Measurements from ENCODE around the gene DLX1. TPM values are rescaled to one million over a fixed set of nuclear protein-coding genes. Genes with fewer than 3 reads are reported as not detected.

DLX1 gene
- total and polyA plus RNA-seq, 9 of the 15 experiments (the other 6 are each of a cell fraction or from before 2014, with no cell fraction given), result 1.9 to 26.2 (median 9.6) TPM

GRCh38 chr2:172085460-172086159, at the start of gene DLX1 (continued):
- no peak for TF ChIP-seq TCFL5 (CRISPR knock-in tag; conservative IDR thresholded peaks at IDR 0.05)
- TF ChIP-seq EP400 (IDR thresholded peaks at IDR 0.05), result no peak; the same call in 1 of the 2 replicates
- TF ChIP-seq ZNF436 (CRISPR knock-in tag; IDR thresholded peaks at IDR 0.05), result no peak
- no peak; the same call in 1 of the 2 replicates for TF ChIP-seq ZBTB7A (IDR thresholded peaks at IDR 0.05; ENCODE audit: borderline replicate concordance, control insufficient read depth, low read depth, low read length)
- peak; percentile 45; the same call in 1 of the 2 replicates for TF ChIP-seq ZBTB40 (IDR thresholded peaks at IDR 0.05)
- no peak for TF ChIP-seq ZBTB40 (CRISPR knock-in tag; IDR thresholded peaks at IDR 0.05)
- no peak for TF ChIP-seq RFX7 (CRISPR knock-in tag; IDR thresholded peaks at IDR 0.05)
- 0 out of 2 replicates have a peak, but pooled peaks have one; percentile 8 for TF ChIP-seq TFAP4 (CRISPR knock-in tag; IDR thresholded peaks at IDR 0.05; ENCODE audit: borderline replicate concordance)
- TF ChIP-seq MIER1 (IDR thresholded peaks at IDR 0.05; ENCODE audit: low read depth), result no peak
- TF ChIP-seq MNT (conservative IDR thresholded peaks at IDR 0.05), result no peak; a peak in 1 of 4 replicates
- TF ChIP-seq NFYB (IDR thresholded peaks at IDR 0.05; ENCODE audit: extremely low read depth, insufficient read length), result peak; percentile 87
- TF ChIP-seq SREBF2 (CRISPR knock-in tag; IDR thresholded peaks at IDR 0.05), result no peak; the same call in 1 of the 2 replicates
- peak; percentile 66 for TF ChIP-seq PHF20 (IDR thresholded peaks at IDR 0.05; ENCODE audit: partially characterized antibody)
- no peak for TF ChIP-seq ZBTB26 (CRISPR knock-in tag; IDR thresholded peaks at IDR 0.05)

All from K562 (cell line).